NB4 (cell line): ENCODE results near the gene TBC1D9B.

Experiments
- MAX ChIP-seq: IDR thresholded peaks from 2 replicates; pipeline ENCODE4 v1.6.1; 2011; ENCODE audit warnings: low read depth, low read length
- MYC ChIP-seq: IDR thresholded peaks from 2 replicates; pipeline ENCODE4 v1.6.1; 2011; ENCODE audit warnings: low read depth, low read length
- POLR2A ChIP-seq: IDR thresholded peaks from 2 replicates; pipeline ENCODE4 v1.6.1; 2011; ENCODE audit warnings: mild to moderate bottlenecking; ENCODE audit not compliant: insufficient read length; ENCODE audit errors: extremely low read depth
- TF ChIP-seq, protein P1 (sequence below): IDR thresholded peaks from one replicate; pipeline ENCODE4 v1.5.1; 2012; ENCODE audit warnings: low read depth, low read length

DNA sequence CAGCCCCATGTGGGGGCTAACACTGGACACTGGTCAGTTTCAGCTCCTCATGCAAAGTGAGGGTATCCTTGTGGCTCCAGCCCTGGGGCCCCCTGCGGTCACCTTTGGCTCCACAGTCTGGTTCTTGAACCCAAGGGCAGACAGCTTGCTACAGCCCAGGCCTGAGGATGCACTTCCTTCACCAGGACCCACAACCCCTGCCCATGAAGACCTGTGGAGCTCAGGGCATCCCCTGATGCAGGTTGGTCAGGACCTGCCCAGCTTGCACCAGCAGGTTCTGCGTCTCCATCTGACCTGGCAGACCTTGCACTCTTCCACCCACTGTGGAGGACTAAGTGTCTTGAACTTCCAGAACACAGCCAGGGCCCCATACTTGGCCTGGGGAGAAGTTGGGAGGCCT is 45.4 kb downstream of the TBC1D9B start:
- TF ChIP-seq, protein P1, sequence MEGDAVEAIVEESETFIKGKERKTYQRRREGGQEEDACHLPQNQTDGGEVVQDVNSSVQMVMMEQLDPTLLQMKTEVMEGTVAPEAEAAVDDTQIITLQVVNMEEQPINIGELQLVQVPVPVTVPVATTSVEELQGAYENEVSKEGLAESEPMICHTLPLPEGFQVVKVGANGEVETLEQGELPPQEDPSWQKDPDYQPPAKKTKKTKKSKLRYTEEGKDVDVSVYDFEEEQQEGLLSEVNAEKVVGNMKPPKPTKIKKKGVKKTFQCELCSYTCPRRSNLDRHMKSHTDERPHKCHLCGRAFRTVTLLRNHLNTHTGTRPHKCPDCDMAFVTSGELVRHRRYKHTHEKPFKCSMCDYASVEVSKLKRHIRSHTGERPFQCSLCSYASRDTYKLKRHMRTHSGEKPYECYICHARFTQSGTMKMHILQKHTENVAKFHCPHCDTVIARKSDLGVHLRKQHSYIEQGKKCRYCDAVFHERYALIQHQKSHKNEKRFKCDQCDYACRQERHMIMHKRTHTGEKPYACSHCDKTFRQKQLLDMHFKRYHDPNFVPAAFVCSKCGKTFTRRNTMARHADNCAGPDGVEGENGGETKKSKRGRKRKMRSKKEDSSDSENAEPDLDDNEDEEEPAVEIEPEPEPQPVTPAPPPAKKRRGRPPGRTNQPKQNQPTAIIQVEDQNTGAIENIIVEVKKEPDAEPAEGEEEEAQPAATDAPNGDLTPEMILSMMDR, result no peak
- TF ChIP-seq POLR2A (no peak), MYC (no peak), MAX (no peak)
